ENCODE measurements around the gene UFSP2. TPM values are rescaled to one million over a fixed set of nuclear protein-coding genes. Genes with fewer than 3 reads are reported as not detected.

The UFSP2 gene
- total RNA-seq, 1 donor from 2014 or later: 37.3 TPM

DNA sequence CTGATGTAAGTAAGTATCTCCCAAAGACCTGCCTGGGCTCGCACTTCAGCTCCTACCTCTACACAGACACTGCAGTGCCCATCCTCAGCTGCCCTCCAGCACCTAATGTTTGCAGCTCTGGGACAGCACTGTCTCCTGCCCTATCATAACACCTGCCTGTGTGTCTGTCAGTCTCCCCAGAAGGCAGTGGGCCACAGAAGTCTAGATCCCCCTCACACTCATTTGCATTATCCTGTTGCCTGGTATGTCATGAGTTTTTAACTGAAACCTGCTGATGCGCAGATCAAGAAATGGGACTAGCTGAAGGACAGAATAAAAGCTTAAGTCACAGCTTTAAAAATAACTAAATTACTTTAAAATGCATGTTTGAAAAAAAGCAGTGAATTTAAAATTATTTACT lies 73.0 kb downstream of the UFSP2 start:
- DNase-seq (ENCODE audit: low spot score): no peak

DNA sequence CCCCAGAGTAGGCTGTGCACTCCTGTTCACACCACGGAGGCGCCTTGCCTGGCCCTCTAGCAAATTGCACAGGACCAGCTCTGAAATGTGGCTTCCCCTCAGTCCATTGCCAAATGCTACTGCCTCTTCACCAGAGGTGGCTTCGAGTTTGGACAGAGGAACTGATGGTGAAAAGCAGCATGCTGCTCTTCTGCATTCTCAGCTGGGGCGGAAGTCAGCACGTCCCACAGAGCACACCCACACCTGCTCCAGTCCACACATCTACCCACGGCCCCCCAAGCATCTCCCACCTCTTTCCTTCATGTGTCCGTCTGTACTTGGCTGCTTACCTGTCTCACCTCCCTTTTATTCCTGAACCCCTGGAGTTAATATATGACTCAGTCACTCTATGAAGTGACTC lies 73.6 kb downstream of the UFSP2 start:
- DNase-seq (ENCODE audit: low spot score): no peak

DNA sequence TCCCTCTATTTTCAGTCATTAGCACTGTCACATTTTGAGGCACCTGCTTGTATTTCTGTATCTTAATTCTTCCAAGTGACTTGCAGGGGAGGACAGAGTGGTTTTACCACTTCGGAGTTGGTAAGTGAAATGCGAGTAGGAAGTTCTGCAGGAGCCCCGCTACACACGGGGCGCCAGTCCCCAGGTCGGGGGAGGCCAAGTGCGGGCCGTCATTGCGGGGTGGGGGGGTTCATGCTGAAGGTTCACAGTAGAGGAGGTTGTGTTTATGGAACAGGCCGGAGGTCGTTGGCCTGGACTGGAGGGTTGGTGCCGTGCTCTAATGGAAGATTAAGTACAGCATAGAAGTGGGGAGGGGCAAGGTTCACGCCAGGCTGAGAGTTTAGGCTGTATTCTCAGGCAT lies 74.1 kb downstream of the UFSP2 start:
- no peak for DNase-seq (ENCODE audit: low spot score)

Other genes starting within 250 kb of the UFSP2 start
- gene CFAP97, start 222.0 kb downstream of the UFSP2 start, total RNA-seq: 49.3 TPM
- 17.4 TPM for gene SNX25, start 216.4 kb downstream of the UFSP2 start, total RNA-seq
- gene LRP2BP, start 30.0 kb downstream of the UFSP2 start, total RNA-seq: 2.1 TPM
- gene ANKRD37, start 29.1 kb downstream of the UFSP2 start, total RNA-seq: 11.9 TPM
- 2.3 TPM for gene CCDC110, start 45.8 kb upstream of the UFSP2 start, total RNA-seq
- gene PDLIM3, start 109.5 kb upstream of the UFSP2 start, total RNA-seq: 127 TPM